ENCODE data around the gene ST6GALNAC6. TPM values are rescaled to one million over a fixed set of nuclear protein-coding genes. Genes with fewer than 3 reads are reported as not detected.

ST6GALNAC6 gene
- total and polyA plus RNA-seq, 2 donors (not counting 1 experiment from before 2014, with no cell fraction given) = 68.0 to 126 TPM

- H3K4me1 ChIP-seq (ENCODE audit: control insufficient read depth in 2 of 2, insufficient read depth in 2 of 2, low read length in 2 of 2) = peaks cover 5 to 12% of the 10 kb centered on the region in 2 donors
- no peak overlapping the region for H3K27ac ChIP-seq (ENCODE audit: low read length in 2 of 2)
- H3K4me2 ChIP-seq (replicated peaks; ENCODE audit: low read depth, low read length, poor library complexity, severe bottlenecking) = peak overlapping the region; percentile 33
- H3K4me3 ChIP-seq (ENCODE audit: control extremely low read depth in 1 of 5, extremely low read depth in 1 of 5, insufficient read depth in 1 of 5, low read depth in 2 of 5, low read length in 4 of 5) = no peak overlapping the region
- no peaks in the 10 kb centered on the region for H3K9me3 ChIP-seq (ENCODE audit: control extremely low read depth in 1 of 3, control insufficient read depth in 2 of 3, insufficient read depth in 1 of 3, low read length in 2 of 3)
- DNase-seq (no peak), ATAC-seq (ENCODE audit: low read depth) (peak; percentile 33)
- H3K27me3 Mint-ChIP-seq = no peaks in the 10 kb centered on the region
- 34% methylated on average over 11 of the region's 17 CpGs for WGBS (ENCODE audit: insufficient coverage)
- no peaks in the 10 kb centered on the region for H3K36me3 ChIP-seq (replicated peaks in 1 of 2; ENCODE audit: control extremely low read depth in 1 of 2, control insufficient read depth in 1 of 2, extremely low read depth in 1 of 2, insufficient read depth in 2 of 2, low read length in 1 of 2)
- no peak overlapping the region for H2AFZ ChIP-seq (ENCODE audit: insufficient read depth, low read depth, low read length, poor library complexity, severe bottlenecking)
- no peaks in the 10 kb centered on the region for H4K20me1 ChIP-seq (ENCODE audit: control insufficient read depth, insufficient read depth, low read length, poor library complexity, severe bottlenecking)
- no peak overlapping the region for H3K4me3 Mint-ChIP-seq
- peaks cover 4% of the 10 kb centered on the region for H3K79me2 ChIP-seq (ENCODE audit: control insufficient read depth, insufficient read depth, low read length)
- H3K9ac ChIP-seq (ENCODE audit: low read length) = no peak overlapping the region
- no peak overlapping the region for H3K27ac Mint-ChIP-seq
- POLR2A ChIA-PET = no interaction called here
- no peaks in the 10 kb centered on the region for H3K27me3 ChIP-seq (replicated peaks in 1 of 4; ENCODE audit: control extremely low read depth in 1 of 4, control insufficient read depth in 3 of 4, insufficient read depth in 4 of 4, low read length in 3 of 4)
- TF ChIP-seq CTCF (IDR thresholded peaks at IDR 0.05) = no peak
- no peak for TF ChIP-seq EZH2 (IDR thresholded peaks at IDR 0.05; ENCODE audit: borderline replicate concordance, insufficient read depth, low read depth, low read length, poor library complexity, severe bottlenecking)
- H3K9me3 Mint-ChIP-seq (ENCODE audit: insufficient read depth) = no peaks in the 10 kb centered on the region
- peaks cover 5% of the 10 kb centered on the region for H3K4me1 Mint-ChIP-seq
- CTCF ChIA-PET = interaction anchor here (1.3 kb wide), 2 partner anchors 29 to 33 kb away, joined by 3 read pairs; no protein-coding TSS in a partner anchor
- intact Hi-C loops (cut with micrococcal nuclease) = no loop called here
Observed at GRCh38 chr9:127835991-127836516, 63.3 kb downstream of the ST6GALNAC6 start.

Small RNA genes lying within 50 kb of the gene (small RNA-seq; reads per million reads assigned to genes)
- gene MIR4672 (ENCODE audit: insufficient read length, low read depth, low replicate concordance) (not detected), gene RNA5SP296 (ENCODE audit: insufficient read length, low read depth, low replicate concordance) (not detected)

Other genes with a start within 250 kb of the ST6GALNAC6 start
- not detected in 2 replicates for gene CFAP157, start 192.6 kb downstream of the ST6GALNAC6 start, total RNA-seq
- 0.03 TPM in 1 of 2 replicates, not detected in the other for gene CFAP157, start 192.6 kb downstream of the ST6GALNAC6 start, polyA plus RNA-seq
- 6.2 and 7.6 TPM in 2 replicates for gene PTRH1, start 183.9 kb downstream of the ST6GALNAC6 start, total RNA-seq
- gene PTRH1, start 183.9 kb downstream of the ST6GALNAC6 start, polyA plus RNA-seq = 2.0 and 6.3 TPM in 2 replicates
- not detected in 2 replicates for gene TTC16, start 183.5 kb downstream of the ST6GALNAC6 start, total RNA-seq
- gene TTC16, start 183.5 kb downstream of the ST6GALNAC6 start, polyA plus RNA-seq = 0.25 and 0.33 TPM in 2 replicates
- gene TOR2A, start 164.3 kb downstream of the ST6GALNAC6 start, total RNA-seq = 14.3 and 15.8 TPM in 2 replicates
- gene TOR2A, start 164.3 kb downstream of the ST6GALNAC6 start, polyA plus RNA-seq = 19.1 and 26.5 TPM in 2 replicates
- gene SH2D3C, start 120.9 kb downstream of the ST6GALNAC6 start, total RNA-seq = 66.3 and 70.1 TPM in 2 replicates
- 67.6 and 85.5 TPM in 2 replicates for gene SH2D3C, start 120.9 kb downstream of the ST6GALNAC6 start, polyA plus RNA-seq
- gene CDK9, start 113.6 kb downstream of the ST6GALNAC6 start, total RNA-seq = 167 and 176 TPM in 2 replicates
- gene CDK9, start 113.6 kb downstream of the ST6GALNAC6 start, polyA plus RNA-seq = 145 and 163 TPM in 2 replicates
- gene FPGS, start 96.7 kb downstream of the ST6GALNAC6 start, total RNA-seq = 136 and 137 TPM in 2 replicates
- 89.9 and 103 TPM in 2 replicates for gene FPGS, start 96.7 kb downstream of the ST6GALNAC6 start, polyA plus RNA-seq
- 12.6 and 14.0 TPM in 2 replicates for gene ENG, start 44.9 kb downstream of the ST6GALNAC6 start, total RNA-seq
- 3.5 and 5.4 TPM in 2 replicates for gene ENG, start 44.9 kb downstream of the ST6GALNAC6 start, polyA plus RNA-seq
- 31.8 and 35.0 TPM in 2 replicates for gene AK1, start 21.9 kb downstream of the ST6GALNAC6 start, total RNA-seq
- gene AK1, start 21.9 kb downstream of the ST6GALNAC6 start, polyA plus RNA-seq = 28.0 and 33.6 TPM in 2 replicates
- gene ST6GALNAC4, start 17.4 kb upstream of the ST6GALNAC6 start, total RNA-seq = 198 and 199 TPM in 2 replicates
- 80.5 and 98.8 TPM in 2 replicates for gene ST6GALNAC4, start 17.4 kb upstream of the ST6GALNAC6 start, polyA plus RNA-seq
- 1.4 and 2.1 TPM in 2 replicates for gene PIP5KL1, start 31.2 kb upstream of the ST6GALNAC6 start, total RNA-seq
- 0.75 and 0.88 TPM in 2 replicates for gene PIP5KL1, start 31.2 kb upstream of the ST6GALNAC6 start, polyA plus RNA-seq
- gene DPM2, start 38.3 kb upstream of the ST6GALNAC6 start, total RNA-seq = 42.9 and 45.9 TPM in 2 replicates
- gene DPM2, start 38.3 kb upstream of the ST6GALNAC6 start, polyA plus RNA-seq = 19.4 and 34.1 TPM in 2 replicates
- 245 and 267 TPM in 2 replicates for gene EEIG1, start 81.4 kb upstream of the ST6GALNAC6 start, total RNA-seq
- 39.9 and 57.2 TPM in 2 replicates for gene EEIG1, start 81.4 kb upstream of the ST6GALNAC6 start, polyA plus RNA-seq
- gene NAIF1, start 167.7 kb upstream of the ST6GALNAC6 start, total RNA-seq = 11.4 and 12.9 TPM in 2 replicates
- 12.6 and 16.6 TPM in 2 replicates for gene NAIF1, start 167.7 kb upstream of the ST6GALNAC6 start, polyA plus RNA-seq
- gene SLC25A25, start 168.6 kb upstream of the ST6GALNAC6 start, total RNA-seq = 12.1 and 12.4 TPM in 2 replicates
- gene SLC25A25, start 168.6 kb upstream of the ST6GALNAC6 start, polyA plus RNA-seq = 18.6 and 45.4 TPM in 2 replicates
- 68.0 and 77.8 TPM in 2 replicates for gene PTGES2, start 228.1 kb upstream of the ST6GALNAC6 start, total RNA-seq
- gene PTGES2, start 228.1 kb upstream of the ST6GALNAC6 start, polyA plus RNA-seq = 103 and 113 TPM in 2 replicates
- gene LCN2, start 249.8 kb upstream of the ST6GALNAC6 start, total RNA-seq = not detected in 2 replicates
- not detected in 2 replicates for gene LCN2, start 249.8 kb upstream of the ST6GALNAC6 start, polyA plus RNA-seq

All from B cell (primary cell).